GM21360 (cell line): ENCODE data around the gene SLC35F3.
"Not testable (repeated sequence)": the region's sequence is repeated elsewhere in the genome, so short reads cannot be mapped to it uniquely, and the experiment has no call there.

Source experiments
- ATAC-seq: cut with Tn5 transposase; IDR thresholded peaks from one replicate; pipeline ENCODE4 v1.9.1; 2021; ENCODE audit warnings: mild to moderate bottlenecking, moderate library complexity; ENCODE audit not compliant: unreplicated experiment

Gene SLC35F3

GRCh38 chr1:234096161-234096770 is 191.8 kb downstream of the SLC35F3 start:
- ATAC-seq = no peak

GRCh38 chr1:234102583-234102982 is 198.1 kb downstream of the SLC35F3 start:
- no peak for ATAC-seq

- ATAC-seq = no peak
Observed at GRCh38 chr1:234103198-234103597, 198.7 kb downstream of the SLC35F3 start.

DNA sequence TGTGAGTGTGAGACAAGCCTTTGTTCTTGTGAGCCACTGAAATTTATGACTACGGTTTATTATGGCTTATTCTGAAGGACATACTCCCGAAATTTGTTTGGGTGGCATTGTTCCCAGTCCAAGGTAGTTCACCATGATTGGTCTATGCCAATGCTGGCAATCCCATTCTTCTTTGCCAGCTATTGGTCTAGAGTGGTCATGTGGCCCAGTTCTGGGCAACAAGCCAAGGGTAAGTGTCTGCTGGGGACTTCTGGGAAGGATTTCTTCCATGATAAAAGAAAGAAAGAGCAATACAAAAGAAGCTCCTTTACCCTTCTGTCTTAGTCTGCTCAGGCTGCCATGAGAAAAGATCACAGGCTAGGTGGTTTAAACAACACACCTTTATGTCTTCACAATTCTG is 201.6 kb downstream of the SLC35F3 start:
- no peak for ATAC-seq

- no peak for ATAC-seq
Observed at GRCh38 chr1:234107416-234108021, 203.0 kb downstream of the SLC35F3 start.

DNA sequence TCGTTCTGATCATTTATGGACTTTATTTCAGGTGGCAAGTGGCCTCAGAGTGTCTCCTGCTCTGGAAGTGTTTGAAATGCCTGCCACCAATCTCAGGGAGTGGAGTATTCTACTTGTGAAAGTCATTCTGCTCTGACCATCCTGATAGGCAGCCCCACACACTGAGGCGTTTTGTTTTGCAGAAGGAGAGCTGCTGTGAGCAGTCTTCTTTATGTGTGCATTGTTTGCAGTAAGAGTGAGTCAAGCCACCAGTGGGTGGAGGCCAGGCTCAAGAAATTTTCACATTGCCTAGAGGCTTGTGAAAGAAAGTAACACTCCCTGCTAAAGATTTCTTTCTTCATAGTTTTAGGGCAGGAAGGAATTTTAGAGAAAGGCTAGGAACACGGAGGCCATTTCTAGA is 204.4 kb downstream of the SLC35F3 start:
- no peak for ATAC-seq

DNA sequence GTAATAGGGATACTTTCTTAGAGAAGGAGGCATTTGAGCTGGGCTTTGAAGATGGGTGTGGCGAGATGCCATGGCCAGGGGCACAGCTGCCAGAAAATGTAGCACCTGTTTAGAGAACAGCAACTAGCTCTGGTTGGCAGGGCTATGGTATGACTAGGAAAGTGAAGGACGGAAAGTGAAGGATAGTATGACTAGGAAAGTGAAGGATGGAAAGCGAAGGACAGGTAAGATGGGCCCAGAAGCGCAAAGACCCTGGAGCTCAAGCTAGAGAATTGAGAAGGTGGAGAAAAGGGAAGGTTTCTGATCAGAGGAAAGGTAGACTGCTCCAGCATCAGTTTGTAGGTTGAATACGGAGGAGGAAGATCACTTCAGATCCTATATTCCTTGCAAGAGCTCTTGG is 205.4 kb downstream of the SLC35F3 start:
- ATAC-seq = no peak

- no peak for ATAC-seq
Observed at GRCh38 chr1:234111458-234112142, 207.1 kb downstream of the SLC35F3 start.

DNA sequence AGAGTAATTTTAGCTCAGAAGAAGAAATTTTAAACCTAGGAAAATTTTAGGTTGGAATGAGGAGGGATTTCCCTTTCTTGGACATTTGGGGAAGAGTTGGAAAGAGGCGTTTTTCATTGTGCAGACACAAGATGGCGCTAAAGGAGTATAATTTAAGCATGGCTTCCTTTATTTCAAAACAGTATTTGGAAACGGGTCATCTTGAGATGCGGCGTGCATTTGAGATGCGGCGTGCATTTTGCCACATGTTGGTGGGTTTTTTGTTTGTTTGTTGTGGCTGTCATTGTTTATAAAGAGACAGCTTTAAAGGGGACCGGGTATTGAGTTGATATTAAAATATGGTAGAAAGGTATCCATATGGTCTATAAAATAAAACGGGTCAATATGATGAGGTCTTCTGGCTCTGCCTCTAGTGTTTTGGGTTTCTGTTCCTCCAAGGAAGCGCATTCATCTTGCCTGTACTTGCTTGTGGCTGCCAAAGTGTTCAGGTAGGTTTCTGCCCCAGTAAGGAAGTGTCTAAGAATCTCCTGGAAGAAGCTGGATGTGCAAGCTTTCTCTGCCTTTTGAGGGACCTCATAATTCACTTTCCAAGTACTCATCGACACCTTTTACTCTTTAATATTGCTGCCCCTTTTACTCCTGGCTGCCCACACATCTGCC is 210.3 kb downstream of the SLC35F3 start:
- peak; percentile 54 for ATAC-seq

DNA sequence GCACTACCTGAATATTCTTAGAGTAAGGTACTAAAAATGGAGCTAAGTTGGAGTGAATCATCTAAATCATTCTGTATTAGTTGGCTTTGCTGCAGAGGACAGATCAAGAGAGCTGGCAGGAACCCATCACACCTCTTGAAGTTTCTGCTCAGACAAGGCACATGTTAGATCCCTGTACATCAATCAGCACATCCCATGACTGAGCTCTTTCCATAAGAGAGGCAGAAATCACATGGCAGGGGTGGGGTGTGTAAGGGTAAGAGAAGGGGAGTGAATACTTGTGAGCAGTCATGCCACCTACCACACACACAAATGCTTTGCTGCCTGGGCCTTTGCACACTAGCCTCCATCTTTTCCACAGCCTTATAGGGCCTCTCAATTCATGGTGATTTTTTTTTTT is 214.4 kb downstream of the SLC35F3 start:
- ATAC-seq = no peak

DNA sequence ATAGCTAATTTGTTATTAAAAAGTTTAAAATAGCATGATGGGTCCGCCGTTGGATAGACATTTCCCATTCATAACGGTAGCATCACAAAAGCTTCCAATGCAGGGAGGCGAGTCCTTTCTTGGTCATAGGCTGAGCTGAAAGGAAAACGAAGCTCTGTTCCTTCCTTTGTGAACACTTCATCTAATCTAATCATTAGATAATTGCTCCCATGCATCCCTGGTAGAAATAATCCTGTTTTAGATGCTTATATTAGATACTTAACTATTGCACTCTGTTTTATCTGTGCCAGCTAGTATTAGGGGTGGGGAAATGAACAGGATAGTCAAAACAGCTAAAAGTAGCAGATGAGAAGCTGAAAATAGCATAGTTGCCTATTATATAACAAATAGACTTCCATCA is 215.0 kb downstream of the SLC35F3 start:
- no peak for ATAC-seq

- ATAC-seq = no peak
Observed at GRCh38 chr1:234120327-234120944, 216.0 kb downstream of the SLC35F3 start.

DNA sequence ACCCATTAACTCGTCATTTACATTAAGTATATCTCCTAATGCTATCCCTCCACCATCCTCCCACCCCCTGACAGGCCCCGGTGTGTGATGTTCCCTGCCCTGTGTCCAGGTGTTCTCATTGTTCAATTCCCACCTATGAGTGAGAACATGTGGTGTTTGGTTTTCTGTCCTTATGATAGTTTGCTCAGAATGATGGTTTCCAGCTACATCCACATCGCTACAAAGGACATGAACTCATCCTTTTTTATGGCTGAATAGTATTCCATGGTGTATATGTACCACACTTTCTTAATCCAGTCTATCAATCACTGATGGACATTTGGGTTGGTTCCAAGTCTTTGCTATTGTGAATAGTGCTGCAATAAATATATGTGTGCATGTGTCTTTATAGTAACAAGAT is 217.2 kb downstream of the SLC35F3 start:
- ATAC-seq = not testable (repeated sequence)

- not testable (repeated sequence) for ATAC-seq
Observed at GRCh38 chr1:234122571-234122970, 218.1 kb downstream of the SLC35F3 start.

- ATAC-seq = no peak
Observed at GRCh38 chr1:234123867-234124266, 219.4 kb downstream of the SLC35F3 start.

DNA sequence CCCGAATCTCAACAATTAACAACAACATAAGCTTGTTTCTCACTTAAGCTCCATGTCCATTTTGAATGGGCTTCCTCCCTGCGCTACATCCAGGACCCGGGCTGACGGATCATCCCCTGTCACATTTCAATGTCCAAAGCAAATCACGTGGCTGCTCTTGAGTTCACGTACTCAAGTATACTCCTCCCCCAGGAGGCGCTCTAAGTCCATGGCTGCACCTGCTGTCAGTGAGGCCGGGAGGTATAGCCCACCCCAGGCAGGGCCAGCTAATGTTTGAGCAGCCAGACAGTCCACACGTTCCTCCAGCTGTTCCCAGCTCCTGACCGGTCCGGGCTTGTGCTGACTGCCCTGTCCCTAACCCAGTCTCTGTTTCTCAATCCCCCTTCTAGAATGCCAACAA is 220.8 kb downstream of the SLC35F3 start:
- no peak for ATAC-seq

- no peak for ATAC-seq
Observed at GRCh38 chr1:234125714-234126113, 221.2 kb downstream of the SLC35F3 start.

DNA sequence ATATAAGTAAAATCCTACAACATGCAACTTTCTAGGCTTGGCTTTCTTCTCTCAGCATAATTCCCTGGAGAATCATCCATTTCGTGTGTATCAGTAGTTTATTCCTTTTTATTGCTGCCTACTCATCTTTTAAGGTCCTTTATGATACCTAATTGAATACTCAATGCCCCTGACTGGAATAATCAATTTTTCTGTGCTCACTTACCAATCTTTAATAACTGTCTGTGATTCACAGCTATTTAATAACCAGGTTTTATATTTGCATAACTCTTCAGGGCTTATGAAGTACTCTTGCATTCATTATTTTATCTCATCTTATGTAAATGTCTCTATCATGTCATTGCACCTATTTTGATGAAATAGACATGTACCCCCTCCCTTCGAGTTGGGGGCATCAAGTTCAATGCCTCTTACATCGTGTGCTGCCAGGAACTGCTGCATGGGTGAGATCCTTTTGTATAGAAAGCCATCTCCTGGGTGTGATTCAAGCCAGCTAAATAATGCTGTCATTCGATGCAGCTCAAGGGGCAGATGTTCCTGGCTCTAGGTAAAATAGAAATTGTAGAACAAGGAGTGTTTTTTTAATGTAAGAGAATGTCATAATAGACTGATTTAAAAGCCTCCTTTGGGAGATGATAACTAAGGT is 222.7 kb downstream of the SLC35F3 start:
- no peak for ATAC-seq

DNA sequence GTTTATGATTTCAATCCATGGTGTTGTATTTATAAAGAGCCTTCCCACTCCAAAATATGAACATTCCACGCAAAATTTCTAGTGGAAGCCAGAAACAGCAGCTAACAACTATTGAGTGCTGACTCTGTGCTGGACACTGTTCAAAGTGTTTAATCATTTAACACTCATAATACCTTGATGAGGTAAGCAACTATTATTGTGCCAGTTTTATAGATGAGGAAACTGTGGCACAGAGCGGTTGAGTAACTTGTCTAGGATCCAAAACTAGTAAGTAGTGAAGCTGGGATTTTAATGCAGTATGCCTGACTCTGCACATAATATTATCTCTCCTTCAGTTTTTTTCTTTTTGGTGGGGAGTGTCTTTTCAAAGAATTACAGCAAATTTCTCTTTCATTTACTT is 228.3 kb downstream of the SLC35F3 start:
- no peak for ATAC-seq

DNA sequence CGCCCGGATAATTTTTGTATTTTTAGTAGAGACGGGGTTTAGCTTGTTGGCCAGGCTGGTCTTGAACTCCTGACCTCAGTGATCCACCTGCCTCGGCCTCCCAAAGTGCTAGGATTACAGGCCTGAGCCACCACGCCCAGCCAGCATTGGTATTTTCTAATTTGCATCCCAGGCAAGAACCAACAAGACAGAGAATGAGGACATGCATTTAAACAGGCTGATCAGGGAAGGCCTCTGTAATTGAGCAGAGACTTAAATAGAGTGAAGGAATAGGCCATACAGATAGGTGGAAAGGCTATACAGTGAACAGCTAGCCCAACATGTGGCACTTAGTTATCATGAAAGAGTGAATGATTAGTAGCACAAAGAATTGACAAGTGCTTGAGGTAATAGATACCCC is 230.4 kb downstream of the SLC35F3 start:
- no peak for ATAC-seq

GRCh38 chr1:234135501-234135900 is 231.0 kb downstream of the SLC35F3 start:
- no peak for ATAC-seq
